Mononuclear cell (primary cell): ENCODE results near the gene CAMK2B. TPM values are rescaled to one million over a fixed set of nuclear protein-coding genes. Genes with fewer than 3 reads are reported as not detected.
"Not testable (repeated sequence)": the region's sequence is repeated elsewhere in the genome, so short reads cannot be mapped to it uniquely, and the experiment has no call there.

Experiments
- H3K27me3 ChIP-seq: 2 replicates; pipeline ENCODE4 v1.6.0; 2011; ENCODE audit warnings: low read length, control low read depth; ENCODE audit not compliant: insufficient read depth
- H3K4me1 ChIP-seq: 2 replicates; pipeline ENCODE4 v1.5.1; 2011; ENCODE audit warnings: mild to moderate bottlenecking, low read length, control low read depth; ENCODE audit not compliant: insufficient read depth
- H3K4me3 ChIP-seq: 2 replicates; pipeline ENCODE4 v1.5.1; 2011; ENCODE audit warnings: mild to moderate bottlenecking, low read length, moderate library complexity
- H3K9me3 ChIP-seq: 2 replicates; pipeline ENCODE4 v1.5.1; 2011; ENCODE audit warnings: low read depth, mild to moderate bottlenecking, control low read depth, low read length
- total RNA-seq: library from RNA; depleted of rRNA; stranded (reverse); fragments of >200 nt; gene quantifications from one replicate; pipeline ENCODE4 v1.2.3, GENCODE V29; 2012

CAMK2B gene
- total RNA-seq, 1 donor = not detected

DNA sequence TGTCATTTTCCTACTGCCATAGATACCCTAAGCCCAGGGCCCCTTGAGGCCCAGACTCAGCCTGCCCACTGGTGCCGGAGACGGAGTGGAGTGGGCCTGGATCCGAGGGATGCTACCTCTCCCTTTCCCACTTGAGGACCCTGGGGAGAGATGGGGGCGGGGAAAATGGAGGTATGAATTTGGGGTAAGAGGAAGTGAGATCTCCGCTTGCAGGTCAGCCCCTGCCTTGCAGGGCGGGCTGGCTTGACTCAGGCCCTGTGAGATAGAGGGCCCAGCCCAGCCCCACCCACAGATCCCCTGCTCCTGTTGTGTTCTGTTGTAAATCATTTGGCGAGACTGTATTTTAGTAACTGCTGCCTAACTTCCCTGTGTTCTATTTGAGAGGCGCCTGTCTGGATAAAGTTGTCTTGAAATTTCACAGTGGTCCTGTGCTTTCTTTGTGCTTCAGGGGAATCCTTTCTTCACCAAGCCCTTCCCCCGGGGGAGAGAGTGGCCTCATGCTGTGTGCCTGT lies 111.5 kb downstream of the CAMK2B start:
- Histone ChIP-seq H3K9me3 (no peaks in the 10 kb centered on the region), H3K4me1 (no peaks in the 10 kb centered on the region), H3K4me3 (no peak overlapping the region), H3K27me3 (no peaks in the 10 kb centered on the region)

GRCh38 chr7:44213206-44213876 lies 112.1 kb downstream of the CAMK2B start:
- Histone ChIP-seq H3K4me3 (no peak overlapping the region), H3K9me3 (no peaks in the 10 kb centered on the region), H3K27me3 (no peaks in the 10 kb centered on the region), H3K4me1 (no peaks in the 10 kb centered on the region)

GRCh38 chr7:44212581-44213184 lies 112.7 kb downstream of the CAMK2B start:
- no peak overlapping the region for H3K4me3 ChIP-seq
- no peaks in the 10 kb centered on the region for H3K27me3 ChIP-seq
- H3K4me1 ChIP-seq = no peaks in the 10 kb centered on the region
- no peaks in the 10 kb centered on the region for H3K9me3 ChIP-seq

DNA sequence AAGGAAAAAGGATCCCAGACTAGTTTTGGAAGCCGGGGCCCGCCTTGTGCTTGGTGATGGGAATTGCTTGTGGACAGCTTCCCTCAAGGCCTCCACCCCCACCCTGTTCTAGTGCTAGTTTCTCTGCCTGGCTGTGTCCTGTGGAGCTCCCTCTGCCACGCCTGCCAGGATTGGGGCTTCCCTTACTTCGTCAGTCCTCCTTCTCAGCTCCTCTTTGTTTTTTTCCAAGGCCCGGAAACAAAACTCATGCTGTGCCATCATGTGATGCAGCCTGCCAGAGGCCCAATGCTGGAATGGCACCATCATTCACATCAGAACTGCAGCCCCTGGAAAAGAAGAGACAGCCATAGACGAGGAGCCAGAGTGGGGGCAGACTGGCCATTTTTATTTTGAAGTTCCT lies 113.4 kb downstream of the CAMK2B start:
- Histone ChIP-seq H3K9me3 (no peaks in the 10 kb centered on the region), H3K4me1 (no peaks in the 10 kb centered on the region), H3K27me3 (no peaks in the 10 kb centered on the region), H3K4me3 (no peak overlapping the region)

DNA sequence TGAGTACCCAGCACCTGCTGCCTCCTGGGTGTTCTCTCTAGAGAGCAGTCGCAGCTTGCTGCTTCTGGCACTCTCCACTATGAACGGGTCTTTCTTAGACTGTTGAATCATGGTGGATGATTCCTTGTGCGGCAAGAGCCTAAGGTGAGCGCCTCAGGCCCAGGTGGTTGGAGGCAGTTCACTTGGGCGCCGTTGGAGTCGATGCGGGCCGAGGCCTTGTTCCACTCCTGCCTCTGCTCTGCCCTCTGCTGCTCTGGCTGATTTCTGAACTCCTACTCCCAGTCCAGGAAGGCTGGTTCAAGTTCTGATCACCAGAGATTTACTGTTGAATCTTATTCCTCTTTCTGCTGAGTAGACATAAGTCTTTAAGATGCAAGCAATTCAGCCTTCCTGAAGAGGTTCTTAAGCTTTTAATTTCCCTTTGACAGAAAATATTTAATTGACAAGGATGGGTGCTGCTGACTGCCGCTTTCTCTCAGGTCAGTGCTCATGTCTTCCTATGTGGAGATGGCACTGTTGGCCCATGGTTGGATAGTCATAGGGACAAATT lies 114.2 kb downstream of the CAMK2B start:
- Histone ChIP-seq H3K4me1 (no peaks in the 10 kb centered on the region), H3K4me3 (no peak overlapping the region), H3K27me3 (no peaks in the 10 kb centered on the region), H3K9me3 (no peaks in the 10 kb centered on the region)

GRCh38 chr7:44210107-44210506 lies 115.3 kb downstream of the CAMK2B start:
- no peaks in the 10 kb centered on the region for H3K9me3 ChIP-seq
- H3K27me3 ChIP-seq = no peaks in the 10 kb centered on the region
- no peaks in the 10 kb centered on the region for H3K4me1 ChIP-seq
- H3K4me3 ChIP-seq = no peak overlapping the region

DNA sequence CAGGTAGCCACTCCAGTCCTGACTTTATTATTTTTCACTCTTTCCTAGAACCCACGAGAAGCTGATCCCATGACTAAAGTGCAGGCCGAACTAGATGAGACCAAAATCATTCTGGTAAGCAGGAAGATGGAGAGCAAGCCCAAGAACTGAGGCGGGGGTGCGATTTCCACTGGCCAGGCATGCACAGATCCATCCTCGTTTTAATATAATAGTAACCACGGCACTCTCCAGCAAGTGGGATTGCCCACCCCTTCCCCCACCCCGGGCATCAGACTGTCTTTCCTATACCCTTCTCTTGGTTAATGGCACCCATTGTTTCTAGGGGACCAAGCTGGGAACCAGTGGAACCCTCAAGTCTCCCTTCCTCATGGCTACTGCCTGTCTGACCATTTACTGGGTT lies 117.3 kb downstream of the CAMK2B start:
- Histone ChIP-seq H3K4me1 (no peaks in the 10 kb centered on the region), H3K9me3 (no peaks in the 10 kb centered on the region), H3K4me3 (no peak overlapping the region), H3K27me3 (no peaks in the 10 kb centered on the region)

GRCh38 chr7:44206008-44206407 lies 119.4 kb downstream of the CAMK2B start:
- Histone ChIP-seq H3K4me1 (peaks cover 15% of the 10 kb centered on the region), H3K27me3 (no peaks in the 10 kb centered on the region), H3K9me3 (no peaks in the 10 kb centered on the region), H3K4me3 (no peak overlapping the region)

- Histone ChIP-seq H3K27me3 (peaks cover 7% of the 10 kb centered on the region), H3K4me1 (peaks cover 15% of the 10 kb centered on the region), H3K9me3 (no peaks in the 10 kb centered on the region), H3K4me3 (peak overlapping the region; percentile 89)
Measured at GRCh38 chr7:44201813-44202212, 123.6 kb downstream of the CAMK2B start.

GRCh38 chr7:44200699-44201461 lies 124.5 kb downstream of the CAMK2B start, which contains the start of gene YKT6:
YKT6 (plus strand) TSS chr7:44200978; CDS start chr7:44201136, 158 bp downstream.
- Histone ChIP-seq H3K4me3 (peak within 1 kb of the TSS; percentile 89), H3K4me1 (peaks cover 15% of the 10 kb centered on the region), H3K9me3 (no peaks in the 10 kb centered on the region), H3K27me3 (peaks cover 7% of the 10 kb centered on the region)

DNA sequence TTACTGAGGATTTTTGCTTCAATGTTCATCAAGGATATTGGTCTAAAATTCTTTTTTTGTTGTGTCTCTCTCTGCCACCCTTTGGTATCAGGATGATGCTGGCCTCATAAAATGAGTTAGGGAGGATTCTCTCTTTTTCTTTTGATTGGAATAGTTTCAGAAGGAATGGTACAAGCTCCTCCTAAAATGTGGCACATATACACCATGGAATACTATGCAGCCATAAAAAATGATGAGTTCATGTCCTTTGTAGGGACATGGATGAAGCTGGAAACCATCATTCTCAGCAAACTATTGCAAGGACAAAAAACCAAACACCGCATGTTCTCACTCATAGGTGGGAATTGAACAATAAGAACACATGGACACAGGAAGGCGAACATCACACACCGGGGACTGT lies 125.2 kb downstream of the CAMK2B start:
- H3K27me3 ChIP-seq, H3K9me3 ChIP-seq: not testable (repeated sequence)
- H3K4me1 ChIP-seq = peaks cover 15% of the 10 kb centered on the region

GRCh38 chr7:44197474-44197873 lies 127.9 kb downstream of the CAMK2B start:
- Histone ChIP-seq H3K4me3 (no peak overlapping the region), H3K27me3 (peaks cover 7% of the 10 kb centered on the region), H3K4me1 (peaks cover 12% of the 10 kb centered on the region), H3K9me3 (no peaks in the 10 kb centered on the region)

More for the DNA sequence above, 125.2 kb downstream of the CAMK2B start:
- not testable (repeated sequence) for H3K4me3 ChIP-seq

GRCh38 chr7:44196450-44196872 lies 128.9 kb downstream of the CAMK2B start:
- Histone ChIP-seq H3K9me3 (no peaks in the 10 kb centered on the region), H3K4me3 (no peak overlapping the region), H3K4me1 (peaks cover 2% of the 10 kb centered on the region), H3K27me3 (peaks cover 7% of the 10 kb centered on the region)

DNA sequence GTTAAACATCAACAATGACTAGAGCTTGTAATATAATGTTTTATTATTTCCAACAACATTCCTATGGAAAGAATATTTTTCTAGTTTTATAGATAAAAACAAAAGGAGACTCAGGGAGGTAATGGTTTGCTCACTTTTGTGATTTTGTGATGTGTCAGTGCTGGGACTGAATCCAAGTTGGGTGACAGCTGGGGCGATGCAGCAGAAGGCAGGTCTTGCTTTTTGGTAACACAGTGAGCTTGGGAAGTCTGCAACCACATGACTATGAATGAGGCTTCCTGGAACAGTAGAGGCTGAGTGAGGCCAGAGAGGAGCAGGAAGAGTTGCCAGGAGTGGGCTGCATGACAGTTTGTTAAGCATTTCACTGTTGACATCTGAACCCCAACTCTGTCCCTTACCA lies 129.5 kb downstream of the CAMK2B start:
- H3K27me3 ChIP-seq = peaks cover 7% of the 10 kb centered on the region
- H3K4me3 ChIP-seq = no peak overlapping the region
- H3K4me1 ChIP-seq = no peaks in the 10 kb centered on the region
- H3K9me3 ChIP-seq = no peaks in the 10 kb centered on the region

GRCh38 chr7:44194562-44195145 lies 130.7 kb downstream of the CAMK2B start:
- Histone ChIP-seq H3K4me1 (no peaks in the 10 kb centered on the region), H3K4me3 (no peak overlapping the region), H3K27me3 (peaks cover 7% of the 10 kb centered on the region), H3K9me3 (no peaks in the 10 kb centered on the region)
